GM21737 (cell line): Measurements from ENCODE around the gene TFEB.

Experiments used
- ATAC-seq: cut with Tn5 transposase; IDR thresholded peaks from one replicate; pipeline ENCODE4 v1.9.1; 2021; ENCODE audit warnings: mild to moderate bottlenecking, moderate library complexity; ENCODE audit not compliant: unreplicated experiment

The TFEB gene

DNA sequence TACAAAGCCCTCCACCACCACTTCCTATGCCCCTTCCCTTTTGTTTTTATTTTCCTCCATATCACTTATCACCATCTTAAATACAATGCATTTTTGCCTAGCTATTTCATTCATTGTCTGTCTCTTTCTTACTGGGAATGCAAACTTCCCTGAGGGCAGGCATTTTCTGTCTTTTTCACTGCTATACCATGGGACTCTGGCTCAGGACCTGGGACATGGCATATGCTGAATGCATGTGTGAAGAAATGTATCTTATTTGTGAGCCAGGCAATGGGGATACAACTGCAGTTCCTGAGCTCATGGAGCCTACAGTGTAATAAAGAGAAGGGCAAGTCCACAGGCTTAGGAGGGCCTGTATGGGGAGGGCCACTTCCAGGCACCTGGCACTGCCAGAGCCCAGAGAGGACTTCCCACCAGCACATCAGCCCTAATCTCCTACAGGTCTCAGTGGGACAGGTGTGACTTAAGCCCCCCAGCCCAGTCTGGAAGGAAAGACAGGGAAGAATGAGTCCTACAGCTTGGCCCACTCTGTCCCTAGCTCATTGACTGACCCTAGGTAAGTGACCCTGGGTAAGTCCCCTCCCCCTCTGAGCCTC lies 43.2 kb downstream of the TFEB start:
- no peak for ATAC-seq

GRCh38 chr6:41691426-41692079 lies 43.9 kb downstream of the TFEB start:
- ATAC-seq: no peak

GRCh38 chr6:41690541-41691330 lies 44.7 kb downstream of the TFEB start:
- no peak for ATAC-seq

DNA sequence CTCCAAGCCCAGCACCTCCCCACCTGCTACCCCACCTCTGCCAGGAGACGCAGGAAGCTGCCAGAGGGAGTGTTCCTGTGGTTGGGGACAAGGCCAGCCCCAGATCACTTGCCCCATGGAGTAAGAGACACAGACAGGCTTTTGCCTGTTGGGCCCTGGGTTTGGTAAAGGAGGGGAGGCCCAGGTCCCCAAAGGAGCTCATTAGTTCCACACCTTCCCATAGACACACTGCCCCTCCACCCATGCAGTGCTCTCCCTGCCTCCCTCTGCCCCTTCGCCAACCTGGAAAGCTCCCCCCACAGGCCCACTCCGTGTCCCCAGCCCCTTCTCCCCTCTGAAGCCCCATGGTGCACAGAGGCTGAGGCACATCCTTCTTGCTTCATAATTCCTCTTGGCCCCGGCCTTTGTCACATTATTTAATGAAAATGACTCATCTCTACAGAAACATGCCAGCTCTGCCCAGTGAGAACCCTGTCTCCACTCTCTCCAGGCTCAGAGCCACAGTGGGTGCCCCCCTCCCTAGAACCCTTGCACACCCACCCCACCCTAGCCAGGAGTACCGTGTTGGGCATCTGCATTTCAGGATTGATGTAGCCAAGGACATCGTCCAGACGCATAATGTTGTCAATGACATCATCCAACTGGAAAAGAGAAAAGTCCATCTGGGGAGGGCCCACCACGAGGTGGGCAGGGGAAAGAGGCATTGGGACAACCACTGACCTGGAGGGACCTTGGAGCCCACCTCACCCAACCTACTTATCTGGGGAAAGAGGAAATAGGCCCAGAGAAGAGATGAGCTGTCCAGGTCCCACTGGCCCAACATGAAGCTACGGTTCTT lies 46.0 kb downstream of the TFEB start:
- ATAC-seq: no peak

DNA sequence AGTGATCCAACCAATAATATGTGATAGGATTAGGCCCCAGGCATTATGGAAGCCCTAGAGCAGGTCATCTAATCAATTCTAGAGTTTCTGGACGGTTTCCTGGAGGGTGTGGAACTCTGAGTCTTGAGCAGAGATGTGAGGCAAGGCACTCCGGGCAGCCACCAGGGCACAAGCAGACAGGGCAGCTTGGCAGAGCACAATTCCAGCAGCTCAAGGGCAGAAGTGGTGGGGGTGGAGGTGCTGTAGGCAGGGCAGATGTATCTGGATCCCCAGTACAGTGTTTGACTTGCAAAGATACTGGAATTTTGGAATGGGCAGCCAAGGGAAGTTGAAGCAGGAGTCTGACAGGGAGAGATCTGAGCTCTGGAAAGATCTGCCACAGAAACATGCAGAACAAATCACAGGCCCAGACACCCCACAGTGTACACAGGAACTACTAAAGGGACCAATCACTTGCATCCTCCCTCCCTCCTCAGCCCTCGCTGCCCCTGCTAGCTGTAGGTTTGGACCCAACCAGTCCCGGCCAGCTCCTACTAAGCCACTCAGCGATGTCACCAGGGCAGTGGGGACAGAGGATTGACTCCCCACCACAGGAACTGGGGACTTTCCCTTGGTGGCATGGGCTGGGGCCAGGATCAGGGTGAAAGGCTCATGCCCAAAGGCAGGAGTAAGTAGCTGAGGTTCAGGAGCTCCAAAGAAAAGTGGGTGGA lies 47.0 kb downstream of the TFEB start:
- no peak for ATAC-seq

GRCh38 chr6:41687501-41688175 lies 47.8 kb downstream of the TFEB start:
- no peak for ATAC-seq

GRCh38 chr6:41685641-41686380 lies 49.6 kb downstream of the TFEB start:
- no peak for ATAC-seq

GRCh38 chr6:41684311-41685180 lies 50.9 kb downstream of the TFEB start:
- no peak for ATAC-seq

GRCh38 chr6:41683523-41684310 lies 51.7 kb downstream of the TFEB start:
- no peak for ATAC-seq

- ATAC-seq: no peak
Measured at GRCh38 chr6:41683273-41683522, 52.2 kb downstream of the TFEB start.

DNA sequence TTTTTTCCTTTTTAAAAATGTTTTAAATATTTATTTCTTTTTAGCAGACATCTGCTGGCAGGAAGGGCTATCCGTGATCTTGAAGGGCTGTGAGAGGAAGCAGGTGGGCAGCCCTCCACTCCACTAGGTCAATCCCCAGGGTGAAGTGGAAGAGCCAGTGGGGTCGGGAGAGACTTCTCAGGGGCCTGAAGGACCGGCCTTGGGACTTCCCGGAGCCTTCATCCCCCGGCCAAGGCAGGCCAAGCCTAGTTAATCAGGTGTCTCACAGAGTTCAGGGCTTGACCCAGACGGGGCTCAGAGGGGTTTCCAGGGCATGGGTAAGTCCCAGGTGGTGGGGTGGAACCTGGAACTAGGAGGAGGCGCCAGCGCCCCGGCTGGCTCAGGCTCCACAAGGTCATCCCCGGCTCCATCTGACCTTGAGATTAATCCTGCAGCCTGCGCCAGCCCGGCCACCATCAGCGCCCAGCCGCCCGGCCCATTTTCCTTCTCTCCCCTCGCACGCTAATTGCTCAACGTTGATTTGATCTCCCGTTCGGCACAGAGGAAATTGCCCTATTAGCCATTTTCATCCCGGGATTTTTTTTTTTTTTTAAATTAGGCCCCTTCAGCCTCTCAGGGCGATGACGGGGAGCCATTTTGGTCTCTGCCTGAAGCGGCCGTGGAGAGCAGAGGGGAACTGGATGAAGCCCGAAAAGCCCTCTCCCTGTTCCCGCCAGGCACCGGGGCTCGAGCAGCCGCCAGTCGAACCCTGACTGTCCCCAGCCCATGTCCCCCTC lies 52.7 kb downstream of the TFEB start:
- ATAC-seq: no peak

DNA sequence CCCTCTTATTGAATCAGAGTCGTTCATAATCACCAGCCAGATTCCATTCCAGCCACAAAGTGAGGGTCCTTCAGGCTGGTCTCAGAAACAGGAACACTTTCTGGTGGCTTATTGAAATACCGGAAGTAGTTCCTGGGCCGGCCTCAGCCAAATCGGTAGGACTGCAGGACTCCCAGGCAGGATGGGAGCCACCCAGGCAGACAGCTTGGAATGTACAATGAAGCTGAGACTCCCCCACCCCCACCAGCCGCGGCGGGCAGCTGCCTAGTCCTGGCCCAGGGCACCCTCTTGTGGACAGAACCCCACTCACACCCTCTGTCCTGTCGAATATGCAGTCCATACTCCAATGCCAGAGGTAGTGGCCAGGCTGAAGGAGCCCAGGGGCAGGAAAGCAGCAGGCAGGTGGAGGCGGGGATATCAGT lies 53.3 kb downstream of the TFEB start:
- no peak for ATAC-seq

DNA sequence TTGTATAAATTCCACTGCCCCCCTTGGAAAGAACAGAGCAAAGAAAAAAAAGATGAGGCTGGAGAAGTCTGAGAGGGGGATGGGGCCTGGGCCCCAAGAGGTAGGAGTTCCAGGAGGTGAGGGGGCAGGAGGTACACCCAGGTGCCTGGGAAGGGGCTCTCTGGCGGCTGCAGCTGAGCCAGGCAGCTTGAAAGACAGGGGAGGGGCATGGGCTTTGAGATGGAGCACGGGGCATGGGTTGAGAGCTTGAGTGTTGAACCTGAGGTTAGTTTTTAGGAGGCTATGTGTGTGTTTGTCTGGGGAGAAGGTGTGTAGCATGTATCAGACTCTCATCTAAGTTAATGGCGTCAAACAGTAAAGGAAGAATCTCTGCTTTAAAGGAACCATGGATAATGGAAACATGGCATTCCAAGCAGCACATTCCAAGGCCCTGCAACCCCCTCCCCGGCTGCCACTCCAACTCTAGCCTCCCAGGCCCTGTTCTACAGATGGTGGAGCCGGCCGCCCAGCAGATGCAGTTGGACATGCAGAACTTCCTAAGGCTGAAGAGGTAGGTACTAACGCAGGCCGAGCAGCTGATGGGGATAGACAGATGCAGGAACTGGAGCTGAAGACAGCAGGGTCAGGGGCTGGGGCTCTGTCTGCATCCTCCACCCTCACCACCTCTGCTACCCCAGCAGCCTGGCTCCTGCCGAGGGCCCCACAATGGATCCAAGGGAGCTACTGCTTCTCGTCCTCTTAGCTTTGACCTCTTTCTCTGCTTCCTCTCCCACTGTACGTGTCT lies 55.0 kb downstream of the TFEB start:
- ATAC-seq: no peak

- ATAC-seq: no peak
Measured at GRCh38 chr6:41679696-41680095, 55.7 kb downstream of the TFEB start.

- no peak for ATAC-seq
Measured at GRCh38 chr6:41678511-41679084, 56.8 kb downstream of the TFEB start.
